HCT116 (cell line): Measurements from ENCODE around the gene PCSK9. TPM values are rescaled to one million over a fixed set of nuclear protein-coding genes. Genes with fewer than 3 reads are reported as not detected.
"Not testable (repeated sequence)": the region's sequence is repeated elsewhere in the genome, so short reads cannot be mapped to it uniquely, and the experiment has no call there.

Experiments
- ATAC-seq: fragments of 200-7000 bp; cut with Tn5 transposase; 2 replicates; pipeline ENCODE4 v1.9.1; 2020; ENCODE audit warnings: mild to moderate bottlenecking, moderate library complexity
- BruUV-seq: library from RNA; stranded (reverse); fragments of 400-500 nt; replicated peaks from 2 replicates; lab custom pipeline; 2021; lab: Mats Ljungman, UMichigan
- CTCF ChIA-PET: fragments of 300-600 bp; sonication (Branson Sonifier 250); formaldehyde crosslinking; loops from one replicate; lab custom pipeline; 2021; ENCODE audit warnings: antibody characterized with exemption; lab: Charles Lee
- POLR2A ChIA-PET: fragments of 300-600, 350-600 bp; sonication (Branson Sonifier 250); formaldehyde crosslinking; loops from one replicate; lab custom pipeline; 2021; ENCODE audit warnings: antibody characterized with exemption; lab: Charles Lee
- RAD21 ChIA-PET, 2 experiments: fragments of 300-600 bp; sonication (Branson Sonifier 250); formaldehyde crosslinking; loops; one replicate each; lab custom pipeline; 2023; ENCODE audit warnings: low total read pairs in 2 of 2; ENCODE audit not compliant: uncharacterized antibody in 2 of 2, unreplicated experiment in 2 of 2, low non-redundant PET in 1 of 2; lab: Charles Lee
- DNase-seq: peaks from one replicate; pipeline ENCODE4 v3.0.0-alpha.2; 2010; ENCODE audit warnings: low read depth, low spot score
- H2AFZ ChIP-seq: fragments of 200-600 bp; shearing (Covaris generic), sonication (generic); 2 replicates; pipeline ENCODE4 v1.6.1; 2017; ENCODE audit warnings: low read depth, mixed run types, mixed read lengths, antibody characterized with exemption, low read length; ENCODE audit not compliant: poor library complexity, severe bottlenecking
- H3K27ac ChIP-seq: 2 replicates; pipeline ENCODE4 v1.5.1; 2012; ENCODE audit warnings: low read depth, low read length
- H3K27me3 ChIP-seq: fragments of 200-600 bp; sonication (generic); 2 replicates; pipeline ENCODE4 v1.6.1; 2016; ENCODE audit warnings: mixed run types, low read length, mixed read lengths; ENCODE audit not compliant: insufficient read depth
- H3K36me3 ChIP-seq, 2 experiments: fragments of 200-500 bp in 1 of 2; fragments of 200-600 bp in 1 of 2; sonication (Bioruptor generic) in 1 of 2; sonication (generic) in 1 of 2; 2 replicates each; pipeline versions ENCODE4 v1.5.1 to v1.6.1; 2014 to 2016; ENCODE audit warnings: low read length in 2 of 2, inconsistent platforms in 1 of 2, mixed read lengths in 1 of 2, mixed run types in 1 of 2; ENCODE audit not compliant: insufficient read depth in 2 of 2, control insufficient read depth in 1 of 2
- H3K4me1 ChIP-seq, 2 experiments: fragments of 200-600 bp in 1 of 2; sonication (generic) in 1 of 2; 2 replicates each; pipeline versions ENCODE4 v1.5.1 to v1.6.1; 2012 to 2017; ENCODE audit warnings: low read length in 2 of 2, inconsistent platforms in 1 of 2, mild to moderate bottlenecking in 1 of 2, mixed read lengths in 1 of 2, mixed run types in 1 of 2, moderate library complexity in 1 of 2; ENCODE audit not compliant: insufficient read depth in 2 of 2, control insufficient read depth in 1 of 2
- H3K4me2 ChIP-seq: fragments of 200-600 bp; sonication (generic); 2 replicates; pipeline ENCODE4 v1.6.1; 2017; ENCODE audit warnings: mixed run types, low read length, mixed read lengths
- H3K4me3 ChIP-seq, 2 experiments: fragments of 200-600 bp in 1 of 2; sonication (generic) in 1 of 2; replicated peaks in 1 of 2; 2 replicates each; pipeline ENCODE4 v1.5.1; 2011 to 2016; ENCODE audit warnings: low read length in 2 of 2, control low read depth in 1 of 2, low read depth in 1 of 2, mild to moderate bottlenecking in 1 of 2, mixed read lengths in 1 of 2, mixed run types in 1 of 2
- H3K79me2 ChIP-seq: fragments of 200-600 bp; sonication (generic); 2 replicates; pipeline ENCODE4 v1.6.1; 2017; ENCODE audit warnings: mild to moderate bottlenecking, mixed run types, low read length, moderate library complexity, mixed read lengths; ENCODE audit not compliant: insufficient read depth
- H3K9ac ChIP-seq: fragments of 200-600 bp; sonication (generic); 2 replicates; pipeline ENCODE4 v1.6.1; 2016; ENCODE audit warnings: low read length, mixed read lengths
- H3K9me2 ChIP-seq: fragments of 200-600 bp; sonication (generic), shearing (Covaris generic); 2 replicates; pipeline ENCODE4 v1.6.1; 2017; ENCODE audit warnings: mixed run types, mild to moderate bottlenecking, moderate library complexity; ENCODE audit not compliant: insufficient read depth
- H3K9me3 ChIP-seq, 2 experiments: fragments of 200-500 bp in 1 of 2; fragments of 200-600 bp in 1 of 2; sonication (Bioruptor generic) in 1 of 2; sonication (generic) in 1 of 2; 2 replicates each; pipeline ENCODE4 v1.6.1; 2014 to 2017; ENCODE audit warnings: low read length in 2 of 2, mixed read lengths in 2 of 2, inconsistent platforms in 1 of 2, low read depth in 1 of 2, mild to moderate bottlenecking in 1 of 2, mixed run types in 1 of 2, moderate library complexity in 1 of 2; ENCODE audit not compliant: control insufficient read depth in 1 of 2, insufficient read depth in 1 of 2
- H4K20me1 ChIP-seq: fragments of 200-600 bp; sonication (generic), shearing (Covaris generic); 2 replicates; pipeline ENCODE4 v1.6.1; 2017; ENCODE audit warnings: mixed run types, mild to moderate bottlenecking, moderate library complexity; ENCODE audit not compliant: insufficient read depth
- intact Hi-C: fragments of 100-400 bp; cut with micrococcal nuclease; formaldehyde crosslinking; loops from 2 replicates; pipeline ENCODE4 v1.10.0; 2022
- total RNA-seq: library from RNA; stranded (reverse); gene quantifications from one replicate; pipeline ENCODE4 v1.2.1, GENCODE V29; 2021; ENCODE audit not compliant: unreplicated experiment

Gene PCSK9
- total RNA-seq, 1 experiment from 2014 or later, result 39.6 TPM

- H3K27me3 ChIP-seq, CTCF ChIA-PET, POLR2A ChIA-PET, H3K9ac ChIP-seq, DNase-seq, H3K4me3 ChIP-seq, H4K20me1 ChIP-seq, H3K27ac ChIP-seq, H3K36me3 ChIP-seq, BruUV-seq, RAD21 ChIA-PET, H3K4me2 ChIP-seq, H3K79me2 ChIP-seq, ATAC-seq, H3K9me2 ChIP-seq, H2AFZ ChIP-seq, H3K9me3 ChIP-seq: not testable (repeated sequence)
- peaks cover 0 to 13% of the 10 kb centered on the region in 2 experiments; a peak in 3 of 4 replicates for H3K4me1 ChIP-seq
- intact Hi-C loops, result loop anchor here (10.0 kb wide), 1 partner anchor 219 kb away; the partner anchor contains the start of gene TTC22
Observed at GRCh38 chr1:55024163-55024562, 15.2 kb upstream of the PCSK9 start.

GRCh38 chr1:55026682-55027081 lies 12.7 kb upstream of the PCSK9 start:
- H3K27ac ChIP-seq, DNase-seq, H3K27me3 ChIP-seq, H3K9ac ChIP-seq, ATAC-seq, BruUV-seq, RAD21 ChIA-PET, H4K20me1 ChIP-seq, H3K36me3 ChIP-seq, CTCF ChIA-PET, POLR2A ChIA-PET, H3K4me3 ChIP-seq, H2AFZ ChIP-seq, H3K9me2 ChIP-seq, H3K9me3 ChIP-seq, H3K79me2 ChIP-seq, H3K4me2 ChIP-seq, H3K4me1 ChIP-seq: not testable (repeated sequence)
- intact Hi-C loops, result loop anchor here (10.0 kb wide), 1 partner anchor 222 kb away; the partner anchor contains the start of gene TTC22

- intact Hi-C loops, BruUV-seq, H3K27ac ChIP-seq, H3K9me2 ChIP-seq, H3K9ac ChIP-seq, H3K4me1 ChIP-seq, ATAC-seq, H3K9me3 ChIP-seq, H3K4me2 ChIP-seq, H3K79me2 ChIP-seq, POLR2A ChIA-PET, RAD21 ChIA-PET, H3K36me3 ChIP-seq, H2AFZ ChIP-seq, DNase-seq, H3K27me3 ChIP-seq, H3K4me3 ChIP-seq, H4K20me1 ChIP-seq: not testable (repeated sequence)
- CTCF ChIA-PET, result interaction anchor here (6.1 kb wide), 1 partner anchor 9 kb away, joined by 24 read pairs; no protein-coding TSS in a partner anchor
Observed at GRCh38 chr1:55031098-55031497, 8.2 kb upstream of the PCSK9 start.
